Vagina (tissue), 2 donors: ENCODE results near the gene DGKI.

Experiments
- CTCF ChIP-seq, 3 experiments: fragments of 450-650 bp in 2 of 3; fragments of 200-600 bp in 1 of 3; sonication (generic) in 1 of 3; IDR thresholded peaks; one replicate each; pipeline ENCODE4 v1.5.1; 2017 to 2019; ENCODE audit warnings: antibody characterized with exemption in 3 of 3, mild to moderate bottlenecking in 2 of 3, moderate library complexity in 2 of 3
- POLR2A ChIP-seq, 2 donors: fragments of 450-650 bp; IDR thresholded peaks; one replicate each; pipeline ENCODE4 v1.6.1; 2017; ENCODE audit warnings: antibody characterized with exemption in 2 of 2, mild to moderate bottlenecking in 2 of 2, moderate library complexity in 2 of 2
- POLR2AphosphoS5 ChIP-seq, 2 donors: sonication (generic); formaldehyde crosslinking; IDR thresholded peaks; one replicate each; pipeline ENCODE4 v1.9.0; 2017; ENCODE audit warnings: antibody characterized with exemption in 2 of 2, mild to moderate bottlenecking in 2 of 2, low read depth in 1 of 2; ENCODE audit not compliant: insufficient read depth in 1 of 2

DNA sequence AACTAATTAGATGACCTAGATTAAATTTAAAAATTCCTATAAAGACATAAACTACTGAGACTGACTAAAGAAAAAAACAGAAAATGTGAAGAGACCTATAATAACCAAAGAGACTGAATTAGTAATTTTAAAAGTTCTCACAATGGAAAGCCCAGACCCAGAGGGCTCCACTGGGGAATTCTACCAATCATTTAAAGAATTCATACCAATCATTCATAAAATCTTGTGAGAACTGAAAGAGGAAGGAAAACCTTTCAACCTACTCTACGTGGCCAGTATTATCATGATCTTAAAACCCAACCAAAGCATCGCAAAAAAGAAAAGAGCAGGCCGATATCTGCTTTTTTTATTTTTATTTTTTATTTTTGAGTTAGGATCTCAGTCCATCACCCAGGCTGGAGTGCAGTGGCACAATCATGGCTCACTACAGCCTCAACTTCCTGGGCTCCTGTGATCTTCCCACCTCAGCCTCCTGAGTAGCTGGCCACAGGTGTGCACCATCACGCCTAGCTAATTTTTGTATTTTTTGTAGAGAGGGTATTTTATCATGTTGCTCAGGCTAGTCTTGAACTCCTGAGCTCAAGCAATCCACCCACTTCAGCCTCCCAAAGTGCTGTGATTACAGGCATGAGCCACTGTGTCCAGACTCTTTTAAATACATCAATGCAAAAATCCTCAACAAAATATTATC lies 48.6 kb downstream of the DGKI start:
- no peak for TF ChIP-seq CTCF (IDR thresholded peaks at IDR 0.05)
- TF ChIP-seq POLR2AphosphoS5 (IDR thresholded peaks at IDR 0.05; ENCODE audit: insufficient read depth in 1 of 2, low read depth in 1 of 2): no peak
- no peak for TF ChIP-seq POLR2A (IDR thresholded peaks at IDR 0.05)
